VCaP (cell line): ENCODE data around the gene ZNF664.

Experiments used
- H3K27ac ChIP-seq: fragments of 450-650 bp; 2 replicates; pipeline ENCODE4 v1.5.1; 2017
- TF ChIP-seq, protein P1 (sequence below): fragments of 450-650 bp; conservative IDR thresholded peaks from 2 replicates; pipeline ENCODE4 v1.5.1; 2017; ENCODE audit warnings: mild to moderate bottlenecking, moderate library complexity

The ZNF664 gene

DNA sequence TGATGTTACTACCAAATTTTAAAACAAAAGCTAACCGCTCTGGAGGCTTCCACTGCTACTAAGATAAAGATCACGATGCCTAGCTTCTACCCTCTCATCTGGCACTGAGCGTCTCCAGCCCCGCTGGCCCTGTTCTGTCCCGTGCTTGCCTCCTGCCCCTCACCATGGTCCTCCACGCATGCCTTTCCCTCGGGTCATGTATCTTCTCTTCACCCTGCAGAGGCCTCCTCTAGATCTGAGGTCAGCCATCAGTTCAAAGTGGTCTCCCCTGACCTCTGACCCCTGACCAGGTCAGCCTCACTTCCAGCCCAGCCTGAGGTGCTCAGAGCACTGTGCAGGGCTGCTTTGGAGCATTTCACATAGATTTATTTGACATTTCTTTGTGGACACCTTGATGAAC lies 28.3 kb downstream of the ZNF664 start:
- TF ChIP-seq, protein P1, sequence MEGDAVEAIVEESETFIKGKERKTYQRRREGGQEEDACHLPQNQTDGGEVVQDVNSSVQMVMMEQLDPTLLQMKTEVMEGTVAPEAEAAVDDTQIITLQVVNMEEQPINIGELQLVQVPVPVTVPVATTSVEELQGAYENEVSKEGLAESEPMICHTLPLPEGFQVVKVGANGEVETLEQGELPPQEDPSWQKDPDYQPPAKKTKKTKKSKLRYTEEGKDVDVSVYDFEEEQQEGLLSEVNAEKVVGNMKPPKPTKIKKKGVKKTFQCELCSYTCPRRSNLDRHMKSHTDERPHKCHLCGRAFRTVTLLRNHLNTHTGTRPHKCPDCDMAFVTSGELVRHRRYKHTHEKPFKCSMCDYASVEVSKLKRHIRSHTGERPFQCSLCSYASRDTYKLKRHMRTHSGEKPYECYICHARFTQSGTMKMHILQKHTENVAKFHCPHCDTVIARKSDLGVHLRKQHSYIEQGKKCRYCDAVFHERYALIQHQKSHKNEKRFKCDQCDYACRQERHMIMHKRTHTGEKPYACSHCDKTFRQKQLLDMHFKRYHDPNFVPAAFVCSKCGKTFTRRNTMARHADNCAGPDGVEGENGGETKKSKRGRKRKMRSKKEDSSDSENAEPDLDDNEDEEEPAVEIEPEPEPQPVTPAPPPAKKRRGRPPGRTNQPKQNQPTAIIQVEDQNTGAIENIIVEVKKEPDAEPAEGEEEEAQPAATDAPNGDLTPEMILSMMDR: no peak
- no peak overlapping the region for H3K27ac ChIP-seq

DNA sequence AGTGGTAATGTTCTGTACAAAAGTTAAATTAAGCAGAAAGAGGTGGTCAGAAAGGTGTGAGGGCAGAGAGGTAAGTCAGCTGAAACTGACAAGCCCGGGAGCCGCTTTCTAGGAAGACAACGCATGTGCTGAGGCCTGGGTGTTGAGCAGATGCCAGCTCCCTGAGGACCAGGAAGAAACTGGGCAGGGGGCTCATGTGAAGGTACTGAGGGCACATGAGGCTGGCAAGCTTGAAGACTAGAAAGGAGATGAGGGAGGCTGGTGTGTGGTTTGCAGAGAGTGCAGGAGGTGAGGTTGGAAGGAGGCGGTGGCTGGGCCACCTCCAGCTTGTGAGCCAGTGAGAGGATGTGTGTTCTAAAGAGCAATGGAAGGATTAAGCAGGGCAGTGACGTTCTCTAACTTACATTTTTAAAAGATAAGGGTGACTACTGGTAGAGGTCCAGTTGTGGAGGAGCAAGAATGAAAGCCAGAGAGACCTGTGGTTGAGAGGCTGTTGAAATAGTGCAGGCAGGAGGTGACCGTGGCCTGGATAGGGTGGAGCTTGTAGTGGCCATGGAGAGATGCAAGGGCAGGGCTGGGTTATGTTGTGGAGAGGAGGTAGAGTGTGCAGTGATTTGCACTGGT lies 29.1 kb downstream of the ZNF664 start:
- no peak overlapping the region for H3K27ac ChIP-seq

DNA sequence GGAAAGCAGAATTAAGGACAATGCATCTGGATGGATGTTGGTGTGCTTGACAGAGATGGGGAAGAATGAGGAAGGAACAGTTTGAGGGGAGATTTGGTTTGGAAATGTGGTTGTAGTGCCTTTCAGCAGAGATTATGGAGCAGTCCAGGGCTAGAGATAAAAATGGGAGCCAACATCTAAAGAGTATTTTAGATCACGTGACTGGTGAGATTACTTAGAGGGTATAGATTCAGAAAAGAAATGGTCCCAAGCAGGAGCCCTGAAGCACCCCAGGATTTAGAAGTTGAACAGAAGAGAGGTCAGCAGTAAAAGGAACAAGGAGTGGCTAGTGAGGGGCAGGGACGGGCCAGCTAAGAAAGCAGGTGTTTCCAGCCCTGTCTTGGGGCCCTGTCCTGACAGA lies 29.6 kb downstream of the ZNF664 start:
- TF ChIP-seq, protein P1: no peak
- no peak overlapping the region for H3K27ac ChIP-seq

More for the DNA sequence above, 29.1 kb downstream of the ZNF664 start:
- TF ChIP-seq, protein P1: no peak

DNA sequence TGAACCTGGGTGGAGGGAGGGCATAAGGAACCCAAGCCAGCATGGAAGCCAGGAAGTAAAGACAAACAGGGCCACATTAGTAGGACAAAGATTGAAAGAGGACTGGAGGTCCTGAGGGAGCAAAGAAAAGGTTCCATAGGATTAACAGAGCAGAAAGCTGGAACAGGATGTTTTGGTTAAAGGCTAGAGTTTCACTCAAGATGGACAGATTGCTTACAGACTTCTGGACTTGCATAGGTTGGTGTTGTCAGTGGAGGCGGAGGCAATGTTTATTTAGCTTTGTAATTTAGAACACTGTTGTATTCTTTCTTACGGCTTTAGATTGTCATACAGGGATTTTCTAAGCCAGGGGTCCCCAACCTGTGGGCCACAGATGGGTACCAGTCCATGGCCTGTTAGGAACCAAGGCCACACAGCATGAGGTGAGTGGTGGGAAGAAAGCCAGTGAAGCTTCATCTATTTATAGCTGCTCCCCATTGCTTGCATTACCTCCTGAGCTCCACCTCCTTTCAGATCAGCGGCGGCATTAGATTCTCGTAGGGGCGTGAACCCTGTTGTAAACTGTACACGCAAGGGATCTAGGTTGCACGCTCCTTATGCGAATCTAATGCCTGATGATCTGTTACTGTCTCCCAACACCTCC lies 31.3 kb downstream of the ZNF664 start:
- no peak overlapping the region for H3K27ac ChIP-seq
- TF ChIP-seq, protein P1: no peak

DNA sequence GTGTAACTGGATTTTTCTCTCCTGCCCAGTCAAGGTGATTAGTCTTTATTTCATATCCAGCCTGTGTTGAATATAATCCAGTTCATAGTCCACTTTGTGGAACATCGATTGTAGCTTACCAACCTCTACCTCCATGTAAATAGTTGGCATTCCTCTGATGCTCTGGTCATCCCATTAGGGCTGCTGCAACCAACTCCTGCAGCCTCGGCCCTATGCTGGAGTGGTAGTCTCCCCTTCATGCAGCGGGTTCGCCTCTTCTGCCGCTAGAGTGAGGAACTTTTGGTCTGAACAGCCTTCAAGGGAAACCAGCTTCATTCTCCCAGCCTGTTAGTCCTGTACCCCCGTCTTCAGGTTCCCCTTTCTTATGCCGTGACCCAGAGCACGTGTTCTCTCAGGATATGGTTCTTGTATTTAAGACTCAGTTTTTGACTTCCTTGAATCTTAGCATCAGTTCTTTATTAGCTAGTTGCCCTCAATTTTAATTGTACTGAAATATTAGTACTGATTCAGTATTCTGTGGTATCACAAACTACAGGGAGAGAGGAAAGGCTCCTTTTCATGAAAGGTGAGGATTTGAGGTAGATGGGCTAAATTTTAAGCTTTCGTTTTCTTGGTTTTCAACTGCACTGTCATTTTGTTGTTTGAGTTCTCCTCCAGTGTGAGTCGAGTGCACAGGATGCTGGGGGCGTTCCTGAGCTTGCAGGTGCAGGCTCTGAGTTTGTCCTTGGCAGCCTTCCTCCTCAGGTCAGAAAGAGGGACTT lies 33.2 kb downstream of the ZNF664 start:
- TF ChIP-seq, protein P1: no peak
- H3K27ac ChIP-seq: peak overlapping the region; percentile 36; the same call in 1 of the 2 replicates

DNA sequence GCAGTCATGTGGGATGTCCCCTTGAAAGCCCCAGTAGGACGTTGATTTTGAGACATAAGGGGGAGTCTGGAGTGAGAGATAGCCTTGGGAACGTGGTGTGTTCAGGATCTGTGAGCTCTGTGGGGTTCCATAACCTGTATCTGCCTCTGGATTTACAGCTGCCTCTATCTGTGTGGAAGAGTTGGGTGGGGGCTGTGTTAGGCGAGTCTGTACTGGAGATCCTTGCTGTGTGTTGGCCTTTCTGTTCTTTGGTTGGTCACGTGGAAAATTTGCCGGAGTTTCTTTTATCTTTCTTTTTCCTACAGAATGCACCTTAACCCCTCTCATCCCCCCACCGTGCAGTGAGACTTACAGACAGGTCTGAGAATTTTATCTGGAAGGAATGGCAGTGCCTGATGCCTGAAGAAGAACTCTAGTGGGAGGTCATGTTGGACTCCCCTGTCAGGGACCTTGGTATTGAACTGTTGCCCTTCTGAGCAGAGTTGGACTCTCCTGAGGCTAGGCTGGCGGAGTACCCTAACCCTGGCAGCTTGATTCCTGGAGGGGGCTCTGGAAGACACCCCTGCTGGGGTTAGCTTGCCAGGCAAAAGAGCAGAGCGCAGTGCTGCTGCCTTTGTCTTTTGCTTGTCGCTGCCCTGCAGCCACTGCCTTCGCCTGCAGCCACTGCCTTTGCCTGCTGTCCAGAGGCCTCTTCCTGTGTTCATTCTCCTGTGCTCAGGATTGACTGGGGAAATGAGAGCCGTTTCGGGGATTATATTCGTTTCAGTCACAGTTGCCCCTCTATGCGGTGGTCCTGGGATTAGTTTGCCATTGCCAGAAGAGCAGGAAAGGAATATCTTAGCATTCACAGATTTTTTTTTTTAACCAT lies 34.1 kb downstream of the ZNF664 start:
- H3K27ac ChIP-seq: peak overlapping the region; percentile 36; the same call in 1 of the 2 replicates
- TF ChIP-seq, protein P1: no peak
